NCI-H1092 (cell line): ENCODE results near the gene TMEM9B.

ENCODE experiments used
- DNase-seq: peaks from one replicate; lab custom pipeline; 2025; lab: John Stamatoyannopoulos, UW

TMEM9B gene

DNA sequence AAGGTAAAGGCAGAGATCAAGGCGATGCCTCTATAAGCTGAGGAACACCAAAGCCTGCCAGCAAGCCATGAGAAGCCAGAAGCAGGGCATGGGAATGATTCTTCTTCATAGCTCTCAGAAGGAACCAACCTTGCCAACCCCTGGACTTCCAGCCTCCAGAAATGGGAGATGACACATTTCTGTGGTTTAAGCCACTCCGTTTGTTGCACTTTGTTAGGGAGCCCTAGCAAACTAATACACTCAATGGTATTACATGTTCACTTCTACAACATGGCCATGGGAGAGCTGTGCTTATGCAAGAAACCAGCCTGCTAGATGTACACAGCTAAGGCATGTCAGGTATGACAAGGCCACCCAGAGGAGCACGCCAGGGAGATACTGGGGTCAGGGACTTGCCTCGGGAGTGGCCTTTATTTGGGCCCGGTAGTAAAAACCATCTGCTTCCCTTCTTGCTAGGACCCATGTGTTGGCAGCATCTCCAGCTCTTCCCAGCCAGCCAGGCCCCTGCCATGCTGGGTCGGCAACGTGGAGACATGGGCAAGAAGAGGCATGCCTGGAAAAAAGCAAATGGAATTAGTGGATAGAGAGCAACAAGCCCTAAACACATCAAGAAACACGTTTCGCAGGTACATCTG lies 35.1 kb downstream of the TMEM9B start:
- no peak for DNase-seq

DNA sequence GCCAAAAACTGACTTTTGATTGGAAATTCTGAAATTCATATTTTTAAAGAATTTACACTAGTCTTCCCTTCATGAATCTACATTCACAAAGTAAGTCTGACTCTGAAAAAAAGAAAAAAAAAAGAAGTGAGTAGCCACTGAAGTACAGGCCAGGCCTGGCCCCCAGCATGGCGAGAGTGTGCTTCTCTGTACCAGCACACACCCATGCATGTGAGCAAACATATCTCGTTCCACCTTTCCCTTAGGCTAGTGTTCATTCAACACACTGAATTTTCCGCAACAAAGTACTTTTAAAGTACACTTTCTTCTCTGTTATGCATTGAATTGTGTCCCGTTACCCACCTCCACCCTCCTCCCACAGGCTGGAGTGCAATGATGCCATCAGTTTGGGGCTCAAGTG lies 36.0 kb downstream of the TMEM9B start:
- no peak for DNase-seq

DNA sequence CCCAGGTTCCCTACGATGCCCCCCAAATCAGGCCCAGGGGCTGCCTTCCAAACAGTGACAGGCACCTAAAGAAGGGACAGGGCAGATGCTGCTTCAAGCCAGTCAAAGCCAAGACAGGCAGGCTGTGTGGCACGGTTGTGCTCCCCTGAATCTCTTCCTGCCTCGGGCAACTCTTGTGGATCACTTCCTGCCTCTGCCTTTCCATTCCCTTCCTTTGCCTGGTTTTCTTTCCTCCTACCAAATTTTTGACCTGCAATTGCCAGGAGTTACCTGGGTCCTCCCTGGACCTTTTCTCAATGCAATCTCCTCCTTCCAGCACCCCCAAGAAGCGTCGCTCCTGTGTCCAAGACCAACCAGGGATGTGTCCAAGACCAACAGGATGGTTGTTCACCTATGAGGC lies 37.0 kb downstream of the TMEM9B start:
- no peak for DNase-seq

DNA sequence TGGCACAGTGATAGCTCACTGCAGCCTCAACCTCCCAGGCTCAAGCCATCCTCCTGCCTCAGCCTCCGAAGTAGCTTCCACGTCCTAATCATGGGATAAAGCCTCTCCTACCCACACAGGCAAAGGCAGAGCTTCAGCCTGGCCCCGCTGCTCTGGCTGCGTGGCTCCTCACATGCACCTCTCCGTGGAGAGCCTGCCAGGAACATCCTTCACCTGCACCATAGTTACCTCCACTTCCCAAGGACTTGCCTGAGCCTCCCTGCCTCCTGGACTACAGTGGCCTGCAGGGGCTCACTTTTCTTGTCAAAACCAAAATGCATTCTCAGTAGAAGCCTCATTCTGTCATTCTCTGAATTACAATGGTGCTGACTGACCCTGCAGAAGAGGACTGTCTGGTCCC lies 38.0 kb downstream of the TMEM9B start:
- no peak for DNase-seq

DNA sequence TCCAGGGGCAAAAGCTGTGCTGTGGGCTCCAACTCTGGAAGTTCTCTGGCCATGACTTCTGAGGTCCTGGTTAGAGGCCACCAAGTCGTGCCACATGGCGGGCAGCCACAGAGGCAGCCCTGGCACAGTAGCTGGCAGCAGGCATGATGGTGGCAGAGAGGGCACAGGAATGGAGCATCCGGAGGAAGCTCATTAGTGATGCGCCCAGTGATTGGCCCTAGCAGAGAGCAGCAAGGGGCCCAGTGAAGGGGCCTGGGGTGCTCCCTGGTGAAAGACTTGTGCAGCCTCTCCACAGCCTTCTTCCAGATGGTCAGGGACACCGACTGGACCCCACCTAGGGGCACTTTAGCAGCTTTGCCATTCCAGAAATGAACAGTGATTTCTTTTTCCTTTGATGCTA lies 38.5 kb downstream of the TMEM9B start:
- no peak for DNase-seq

DNA sequence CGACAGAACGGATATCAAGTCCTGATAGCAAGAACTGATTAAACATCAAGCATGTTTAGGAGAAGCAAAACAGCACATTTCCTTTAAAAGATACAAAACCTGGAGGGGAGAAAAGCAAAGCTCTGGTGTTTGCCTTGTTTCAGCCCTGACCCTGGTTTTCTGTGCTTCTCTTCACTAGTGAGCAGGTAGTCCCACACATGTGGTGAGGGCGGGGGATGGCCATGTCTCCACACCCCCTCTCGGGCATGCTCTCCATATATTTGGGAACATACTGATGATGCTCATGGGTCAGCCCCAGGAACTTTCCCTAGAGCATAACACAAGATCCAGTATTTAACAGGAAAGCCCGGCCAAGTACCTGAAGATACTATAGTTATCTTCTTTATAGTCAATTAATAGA lies 41.6 kb downstream of the TMEM9B start:
- DNase-seq = no peak

DNA sequence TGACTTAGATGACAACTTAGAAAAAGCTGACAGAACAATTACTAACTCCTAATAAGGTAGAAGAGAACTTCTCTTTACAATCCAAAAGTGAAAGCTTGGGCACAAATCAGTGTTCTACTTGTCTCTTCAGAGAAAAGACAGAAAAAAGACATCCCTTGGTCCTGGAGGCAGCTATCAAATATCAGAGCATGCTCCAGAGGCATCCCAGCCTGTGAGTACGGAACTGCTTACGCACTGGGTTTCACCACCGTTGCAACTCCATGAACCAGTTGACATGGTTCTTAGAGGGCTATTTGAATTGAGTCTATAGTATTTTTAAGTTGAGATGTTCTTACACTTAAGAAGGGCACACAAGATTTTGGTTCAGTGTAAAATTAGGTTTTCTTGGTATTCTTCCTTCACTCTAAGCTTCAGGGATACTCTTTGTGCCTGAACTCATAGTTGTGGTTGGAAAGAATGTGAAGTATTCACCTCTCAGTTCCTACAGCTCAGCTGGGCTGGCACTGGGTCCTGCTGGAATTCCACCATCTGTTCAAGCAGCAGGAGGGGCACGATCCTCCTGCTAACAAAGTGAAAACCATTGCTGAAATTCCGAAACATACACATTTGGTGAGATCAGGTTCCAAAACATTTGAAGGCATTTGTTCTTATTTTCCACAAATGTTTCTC lies 47.0 kb downstream of the TMEM9B start:
- no peak for DNase-seq

DNA sequence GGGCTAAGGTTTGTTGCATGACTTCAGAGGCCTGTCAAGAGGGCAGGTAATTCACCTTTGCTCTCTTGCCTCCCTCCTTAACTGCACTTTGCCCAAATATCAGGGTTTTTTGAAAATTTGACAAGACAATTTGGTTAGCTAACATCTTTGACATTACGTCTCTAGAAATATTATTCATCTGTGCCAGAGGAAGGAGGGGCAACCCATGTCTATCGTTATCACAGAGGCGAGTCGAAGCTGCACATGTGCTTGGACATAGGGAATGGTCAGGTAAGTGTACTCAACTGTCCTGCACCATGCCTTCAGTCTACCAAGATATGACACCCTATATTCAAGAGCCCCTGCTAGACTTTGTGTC lies 49.6 kb downstream of the TMEM9B start:
- DNase-seq = no peak

DNA sequence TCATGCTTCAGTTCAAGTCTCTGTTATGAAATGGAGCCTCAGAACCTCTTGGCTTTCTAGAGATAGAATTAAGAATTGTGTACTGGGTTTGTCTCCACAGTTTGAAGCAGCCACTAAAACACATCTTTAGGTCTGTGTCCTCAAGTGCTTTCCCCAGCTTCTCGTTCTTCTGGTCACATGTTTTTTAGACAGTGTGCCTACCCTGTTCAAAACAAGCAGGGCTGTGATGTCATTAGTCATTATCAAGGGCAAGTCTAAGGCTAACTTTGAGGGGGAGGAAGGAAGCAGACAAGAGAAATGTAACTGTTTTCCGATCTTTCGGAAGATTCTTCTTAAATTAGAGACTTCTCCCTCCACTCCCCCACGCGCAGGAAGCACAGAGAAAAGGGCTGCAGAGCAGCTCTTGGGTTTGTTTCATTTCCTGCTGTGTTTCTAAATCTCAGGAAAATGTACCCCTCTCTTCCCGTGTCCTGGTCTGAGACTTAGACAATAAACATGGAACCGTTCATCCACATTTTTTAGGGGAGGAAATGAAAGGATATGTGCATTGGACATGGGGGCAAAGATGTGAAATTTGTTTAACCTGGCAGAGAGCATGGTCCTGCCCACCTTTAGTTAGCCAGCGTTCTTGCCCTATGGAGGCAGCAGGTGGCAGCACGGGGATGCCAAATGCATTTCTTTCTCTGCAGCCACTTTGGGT lies 50.1 kb downstream of the TMEM9B start:
- no peak for DNase-seq

DNA sequence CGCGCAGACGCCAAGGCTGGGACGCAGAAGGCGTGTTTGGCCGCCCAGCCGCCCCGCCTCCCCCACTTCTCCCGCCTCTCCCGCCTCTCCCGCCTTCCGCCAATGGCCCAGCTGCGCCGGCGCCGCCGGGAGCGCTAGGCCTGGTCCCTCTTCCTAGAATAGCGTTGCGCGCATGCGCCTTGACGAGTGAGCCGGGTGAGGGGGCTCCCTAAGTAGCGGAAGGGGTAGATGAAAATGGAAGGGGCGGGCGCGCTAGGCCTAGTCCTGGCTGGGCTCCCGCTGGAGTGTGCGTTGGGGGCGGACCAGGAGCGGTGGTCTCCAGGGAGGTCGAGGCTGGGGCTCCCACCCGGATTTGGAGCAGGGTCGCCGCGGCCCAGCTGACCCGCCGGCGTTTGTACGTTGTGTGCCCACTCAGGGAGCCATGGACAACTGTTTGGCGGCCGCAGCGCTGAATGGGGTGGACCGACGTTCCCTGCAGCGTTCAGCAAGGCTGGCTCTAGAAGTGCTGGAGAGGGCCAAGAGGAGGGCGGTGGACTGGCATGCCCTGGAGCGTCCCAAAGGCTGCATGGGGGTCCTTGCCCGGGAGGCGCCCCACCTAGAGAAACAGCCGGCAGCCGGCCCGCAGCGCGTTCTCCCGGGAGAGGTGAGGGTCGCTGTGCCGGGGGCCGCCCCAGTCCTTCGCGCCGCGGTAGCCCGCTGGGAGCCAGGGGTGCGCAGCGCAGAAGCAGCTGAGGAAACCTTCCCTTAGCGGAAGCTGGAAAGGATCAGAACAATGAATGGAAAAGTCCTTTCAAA lies 53.0 kb downstream of the TMEM9B start, which contains the start of gene AKIP1:
Gene AKIP1, plus strand, starts transcription at position 161 of the 795 bp plus-strand sequence. Its CDS starts 261 bp downstream, at position 422.
- DNase-seq = peak; percentile 98

DNA sequence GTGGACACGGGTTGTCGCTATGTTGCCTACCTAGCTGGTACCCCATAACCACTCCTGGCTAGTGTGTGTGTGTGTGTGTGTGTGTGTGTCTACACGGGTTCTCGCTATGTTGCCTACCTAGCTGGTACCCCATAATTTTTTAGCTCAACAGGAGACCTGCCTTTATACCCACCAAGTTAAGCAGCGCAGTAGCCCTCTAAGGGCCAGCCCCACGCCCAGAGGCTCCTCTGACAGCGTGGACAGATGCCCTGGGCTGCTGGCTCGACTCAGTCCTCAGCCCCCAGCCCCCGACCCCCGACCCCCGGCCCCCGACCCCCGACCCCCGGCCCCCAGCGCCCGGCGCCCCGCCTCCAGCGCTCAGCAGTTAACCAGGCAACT lies 53.6 kb downstream of the TMEM9B start:
- no peak for DNase-seq

DNA sequence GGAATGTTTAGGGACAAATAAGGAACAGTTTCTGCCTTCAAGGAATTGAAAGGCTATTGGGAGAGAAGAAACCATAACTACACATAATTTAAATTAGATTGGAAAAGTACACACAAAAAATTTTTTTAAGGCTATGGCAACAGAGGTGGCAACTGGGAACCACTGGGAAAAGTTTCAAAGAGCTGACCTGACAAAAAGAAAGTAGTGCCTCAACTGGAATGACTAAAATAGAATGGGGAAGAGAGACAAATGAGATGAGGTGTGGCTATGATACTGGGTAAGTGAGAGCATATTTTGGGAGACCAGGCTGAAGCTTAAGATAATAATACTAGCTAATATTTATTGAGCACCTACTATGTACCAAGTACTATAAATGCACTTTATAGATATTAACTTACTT lies 56.1 kb downstream of the TMEM9B start:
- no peak for DNase-seq

DNA sequence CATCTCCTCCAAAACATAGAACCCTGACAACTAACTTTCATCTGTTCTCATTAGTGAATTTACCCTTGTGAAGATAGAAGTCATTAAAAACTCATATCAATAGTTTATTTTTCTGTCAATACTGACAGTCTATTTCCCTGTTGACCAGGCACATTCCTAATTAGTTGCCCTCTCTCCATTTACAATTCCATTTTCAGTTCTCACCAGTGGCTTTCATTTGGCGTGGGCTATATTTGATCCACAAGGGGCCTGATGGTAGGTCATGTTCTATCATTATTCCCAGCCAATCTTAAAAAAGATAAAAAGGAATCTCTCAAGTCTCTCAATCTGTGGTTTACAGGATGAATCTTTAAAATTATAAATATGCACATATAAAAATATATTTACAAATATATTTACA lies 57.1 kb downstream of the TMEM9B start:
- DNase-seq = no peak

DNA sequence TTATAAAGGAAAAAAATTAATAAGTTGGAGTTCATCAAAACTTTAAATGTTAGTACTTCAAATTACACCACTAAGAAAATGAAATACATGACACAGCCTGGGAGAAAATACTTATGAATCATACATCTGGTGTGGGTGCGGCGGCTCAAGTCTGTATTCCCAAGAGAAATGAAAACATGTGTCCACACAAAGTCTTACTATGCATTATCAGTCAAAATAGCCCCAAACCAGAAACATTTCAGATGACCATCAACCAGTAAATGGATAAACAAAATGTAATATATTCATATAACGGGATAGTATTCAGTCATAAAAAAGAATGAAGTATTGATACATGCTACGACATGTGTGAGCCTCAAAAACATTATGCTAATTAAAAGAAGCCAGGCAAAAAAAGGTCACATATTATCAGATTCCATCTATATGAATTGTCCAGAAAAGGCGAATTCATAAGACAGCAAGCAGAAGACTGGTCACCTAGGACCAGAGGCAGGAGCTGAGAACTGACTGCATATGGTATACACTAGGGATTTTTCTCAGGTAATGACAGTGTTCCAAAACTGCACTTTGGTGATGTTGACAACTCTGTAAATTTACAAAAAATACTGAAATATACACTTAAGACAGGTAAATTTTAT lies 58.6 kb downstream of the TMEM9B start:
- DNase-seq = no peak

DNA sequence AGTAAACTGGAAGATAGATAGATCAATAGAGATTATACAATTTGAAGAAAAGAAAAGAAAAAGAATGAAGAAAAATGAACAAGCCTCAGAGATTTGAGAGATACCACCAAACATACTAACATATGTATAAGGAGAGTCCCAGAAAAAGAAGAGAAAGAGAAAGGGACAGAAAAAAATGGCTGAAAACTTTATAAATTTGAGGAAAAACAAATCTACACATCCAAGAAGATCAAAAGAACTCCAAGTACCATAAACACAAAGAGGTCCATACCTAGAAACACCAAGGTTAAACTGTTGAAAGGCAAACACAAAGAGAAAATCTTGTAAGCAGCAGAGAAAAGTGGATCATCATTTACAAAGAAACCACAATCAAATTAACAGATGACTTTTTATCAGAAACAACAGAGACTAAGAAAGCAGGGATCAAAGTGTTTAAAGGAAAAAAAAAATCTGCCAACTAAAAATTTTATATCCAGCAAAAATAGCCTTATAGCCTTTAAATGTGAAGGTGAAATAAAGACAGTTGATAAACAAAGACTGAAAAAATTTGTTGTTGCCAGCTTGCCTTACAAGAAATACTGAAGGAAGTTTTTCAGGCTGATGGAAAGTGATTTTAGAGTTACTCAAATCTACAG lies 65.0 kb downstream of the TMEM9B start:
- no peak for DNase-seq
